Adrenal gland (tissue), 5 donors: ENCODE data around the gene BRPF1.

Experiments
- CTCF ChIP-seq, 6 experiments: fragments of 450-650 bp in 4 of 6; fragments of 200-600 bp in 2 of 6; sonication (generic) in 1 of 6; IDR thresholded peaks; 1 replicate in 5 of 6; 2 replicates in 1 of 6; pipeline versions ENCODE4 v1.5.1 to v1.8.0; 2016 to 2021; ENCODE audit warnings: antibody characterized with exemption in 6 of 6, mild to moderate bottlenecking in 2 of 6, moderate library complexity in 1 of 6
- POLR2A ChIP-seq, 2 donors: fragments of 450-650 bp; IDR thresholded peaks; one replicate each; pipeline ENCODE4 v1.6.1; 2017; ENCODE audit warnings: antibody characterized with exemption in 2 of 2, mild to moderate bottlenecking in 2 of 2, moderate library complexity in 1 of 2
- donor health status: DM: no; HTN: no; CAD: no.

GRCh38 chr3:9710174-9710739, 21.3 kb upstream of the BRPF1 start:
- no peak for TF ChIP-seq CTCF (IDR thresholded peaks at IDR 0.05)
- TF ChIP-seq POLR2A (IDR thresholded peaks at IDR 0.05), result no peak
